ENCODE measurements around the gene PIEZO2.

- TF ChIP-seq ZNF558 (tag by site-specific recombination; IDR thresholded peaks at IDR 0.05) (no peak), CTCF (tag by site-specific recombination; IDR thresholded peaks at IDR 0.05) (no peak), ZSCAN16 (tag by site-specific recombination; IDR thresholded peaks at IDR 0.05) (no peak), ZNF548 (tag by site-specific recombination; IDR thresholded peaks at IDR 0.05) (no peak), TCF7L2 (IDR thresholded peaks at IDR 0.05; ENCODE audit: borderline replicate concordance, low read depth, low read length) (no peak), ZNF645 (tag by site-specific recombination; IDR thresholded peaks at IDR 0.05) (no peak), HIC1 (tag by site-specific recombination; IDR thresholded peaks at IDR 0.05) (no peak), ZNF530 (tag by site-specific recombination; IDR thresholded peaks at IDR 0.05; ENCODE audit: low read depth) (no peak), ZNF747 (tag by site-specific recombination; IDR thresholded peaks at IDR 0.05) (no peak)
Measured at GRCh38 chr18:10805587-10806118, 343.7 kb downstream of the PIEZO2 start.
